PFSK-1 (cell line): Measurements from ENCODE around the gene SDCCAG8.

Experiments
- TAF1 ChIP-seq: IDR thresholded peaks from 2 replicates; pipeline ENCODE4 v1.6.1; 2012; ENCODE audit warnings: low read length, control low read depth, borderline replicate concordance; ENCODE audit not compliant: insufficient read depth
- TF ChIP-seq, protein P1 (sequence below), 2 experiments: IDR thresholded peaks; 2 replicates each; pipeline versions ENCODE4 v1.6.1 to v1.8.0; 2011 to 2012; ENCODE audit warnings: low read depth in 2 of 2, low read length in 2 of 2, control low read depth in 1 of 2, inconsistent platforms in 1 of 2, mild to moderate bottlenecking in 1 of 2, moderate library complexity in 1 of 2; ENCODE audit not compliant: insufficient read depth in 1 of 2

DNA sequence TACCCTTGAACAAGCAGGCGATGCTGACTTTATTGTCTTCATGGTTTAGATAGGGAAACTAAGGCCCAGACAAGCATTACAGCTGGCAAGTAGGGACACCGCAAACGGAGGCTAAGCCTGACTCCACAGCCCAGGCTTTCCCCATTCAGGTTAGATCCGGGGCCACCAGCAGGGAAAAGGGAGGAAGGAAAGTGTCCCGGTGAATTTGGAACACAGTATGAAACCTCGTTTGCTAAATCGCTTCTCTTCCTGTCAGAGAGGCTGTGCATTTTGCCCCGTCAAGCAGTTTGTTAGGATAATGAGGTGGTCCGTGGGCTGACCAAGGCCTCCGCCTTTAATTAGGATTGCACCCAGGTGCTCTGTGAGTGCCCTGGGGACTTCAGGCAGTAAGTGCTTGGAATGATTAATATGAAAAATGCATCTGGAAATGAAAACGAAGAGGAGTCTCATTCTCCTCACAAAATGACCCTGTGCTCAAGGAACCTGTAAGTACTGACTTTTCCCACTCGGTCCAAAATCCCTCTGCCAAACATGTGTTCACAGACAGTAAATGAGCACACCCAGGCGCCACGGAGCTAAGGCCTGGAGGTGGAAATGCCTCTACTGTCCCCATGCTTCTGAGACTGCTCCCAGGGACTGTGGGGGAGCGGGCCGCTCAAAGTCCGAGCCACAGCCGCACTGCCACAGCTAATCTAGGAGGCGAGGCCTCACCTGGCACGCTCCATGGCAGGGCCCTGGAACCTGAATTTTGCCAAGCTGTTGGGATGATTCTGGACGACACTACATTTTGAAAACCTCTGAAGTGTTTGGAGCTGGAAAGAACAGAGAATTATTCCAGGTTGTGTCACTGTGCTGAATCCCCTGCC is 234.1 kb downstream of the SDCCAG8 start:
- no peak for TF ChIP-seq TAF1
- TF ChIP-seq, protein P1, sequence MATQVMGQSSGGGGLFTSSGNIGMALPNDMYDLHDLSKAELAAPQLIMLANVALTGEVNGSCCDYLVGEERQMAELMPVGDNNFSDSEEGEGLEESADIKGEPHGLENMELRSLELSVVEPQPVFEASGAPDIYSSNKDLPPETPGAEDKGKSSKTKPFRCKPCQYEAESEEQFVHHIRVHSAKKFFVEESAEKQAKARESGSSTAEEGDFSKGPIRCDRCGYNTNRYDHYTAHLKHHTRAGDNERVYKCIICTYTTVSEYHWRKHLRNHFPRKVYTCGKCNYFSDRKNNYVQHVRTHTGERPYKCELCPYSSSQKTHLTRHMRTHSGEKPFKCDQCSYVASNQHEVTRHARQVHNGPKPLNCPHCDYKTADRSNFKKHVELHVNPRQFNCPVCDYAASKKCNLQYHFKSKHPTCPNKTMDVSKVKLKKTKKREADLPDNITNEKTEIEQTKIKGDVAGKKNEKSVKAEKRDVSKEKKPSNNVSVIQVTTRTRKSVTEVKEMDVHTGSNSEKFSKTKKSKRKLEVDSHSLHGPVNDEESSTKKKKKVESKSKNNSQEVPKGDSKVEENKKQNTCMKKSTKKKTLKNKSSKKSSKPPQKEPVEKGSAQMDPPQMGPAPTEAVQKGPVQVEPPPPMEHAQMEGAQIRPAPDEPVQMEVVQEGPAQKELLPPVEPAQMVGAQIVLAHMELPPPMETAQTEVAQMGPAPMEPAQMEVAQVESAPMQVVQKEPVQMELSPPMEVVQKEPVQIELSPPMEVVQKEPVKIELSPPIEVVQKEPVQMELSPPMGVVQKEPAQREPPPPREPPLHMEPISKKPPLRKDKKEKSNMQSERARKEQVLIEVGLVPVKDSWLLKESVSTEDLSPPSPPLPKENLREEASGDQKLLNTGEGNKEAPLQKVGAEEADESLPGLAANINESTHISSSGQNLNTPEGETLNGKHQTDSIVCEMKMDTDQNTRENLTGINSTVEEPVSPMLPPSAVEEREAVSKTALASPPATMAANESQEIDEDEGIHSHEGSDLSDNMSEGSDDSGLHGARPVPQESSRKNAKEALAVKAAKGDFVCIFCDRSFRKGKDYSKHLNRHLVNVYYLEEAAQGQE (IDR thresholded peaks at IDR 0.05; ENCODE audit: insufficient read depth in 1 of 2, low read depth in 2 of 2, low read length in 2 of 2), result no peak
